HepG2 (cell line): ENCODE data around the gene TENM3. TPM values are rescaled to one million over a fixed set of nuclear protein-coding genes. Genes with fewer than 3 reads are reported as not detected.

Source experiments
- ATAC-seq: fragments of 200-7000 bp; cut with Tn5 transposase; 3 replicates; pipeline ENCODE4 v1.9.1; 2020; ENCODE audit warnings: mild to moderate bottlenecking, moderate library complexity
- BruUV-seq: library from RNA; stranded (reverse); fragments of 400-500 nt; replicated peaks from 2 replicates; lab custom pipeline; 2021; lab: Mats Ljungman, UMichigan
- CTCF ChIA-PET: fragments of 300-600 bp; formaldehyde crosslinking; extraction: SDS; loops from one replicate; lab custom pipeline; 2021; ENCODE audit warnings: low total read pairs, inconsistent platforms, low intra/inter-chr PET ratio; lab: Yijun Ruan, JAX
- POLR2A ChIA-PET: fragments of 350-600 bp; sonication (Branson Sonifier 250); formaldehyde crosslinking; loops from one replicate; lab custom pipeline; 2020; ENCODE audit warnings: antibody characterized with exemption, inconsistent platforms; lab: Yijun Ruan, JAX
- DNase-seq: peaks from one replicate; pipeline ENCODE4 v3.0.0-alpha.2; 2015; ENCODE audit warnings: low spot score
- FAIRE-seq: peaks from 3 replicates; lab custom pipeline; 2011; peaks lifted over from hg19 to GRCh38; lab: Jason Lieb, UNC
- H2AFZ ChIP-seq: one replicate; pipeline ENCODE4 v1.6.1; 2011; ENCODE audit warnings: low read length, inconsistent platforms
- H3K27ac ChIP-seq: fragments of 300-600 bp; 3 replicates; pipeline ENCODE4 v1.8.0; 2011; ENCODE audit warnings: mixed run types, mild to moderate bottlenecking, mixed read lengths, low read length, inconsistent platforms; ENCODE audit not compliant: insufficient read depth; ENCODE audit errors: extremely low read length
- H3K27me3 ChIP-seq, 2 experiments: fragments of 200-600 bp in 1 of 2; 2 replicates in 1 of 2; 3 replicates in 1 of 2; pipeline versions ENCODE4 v1.6.0 to v1.8.0; 2011; ENCODE audit warnings: low read length in 2 of 2, mild to moderate bottlenecking in 2 of 2, moderate library complexity in 2 of 2, inconsistent platforms in 1 of 2; ENCODE audit not compliant: insufficient read depth in 2 of 2, control insufficient read depth in 1 of 2
- H3K36me3 ChIP-seq, 2 experiments: fragments of 200-600 bp in 1 of 2; replicated peaks in 1 of 2; 2 replicates in 1 of 2; 3 replicates in 1 of 2; pipeline versions ENCODE4 v1.5.1 to v1.8.0; 2011; ENCODE audit warnings: low read length in 2 of 2, inconsistent platforms in 1 of 2; ENCODE audit not compliant: insufficient read depth in 2 of 2, control insufficient read depth in 1 of 2
- H3K4me1 ChIP-seq: 2 replicates; pipeline ENCODE4 v1.5.1; 2012; ENCODE audit warnings: low read length, inconsistent platforms; ENCODE audit not compliant: insufficient read depth
- H3K4me2 ChIP-seq: 2 replicates; pipeline ENCODE4 v1.6.0; 2011; ENCODE audit warnings: low read depth, low read length, inconsistent platforms
- H3K4me3 ChIP-seq, 3 experiments: fragments of 200-600 bp in 1 of 3; sonication (generic), shearing (Covaris generic) in 1 of 3; replicated peaks in 1 of 3; 2 replicates each; pipeline ENCODE4 v1.5.1; 2011 to 2016; ENCODE audit warnings: low read length in 3 of 3, inconsistent platforms in 2 of 3, low read depth in 2 of 3, mild to moderate bottlenecking in 2 of 3, control low read depth in 1 of 3, mixed read lengths in 1 of 3; ENCODE audit not compliant: insufficient read depth in 1 of 3
- H3K79me2 ChIP-seq: one replicate; pipeline ENCODE4 v1.6.1; 2011; ENCODE audit warnings: low read length, inconsistent platforms; ENCODE audit not compliant: insufficient read depth
- H3K9ac ChIP-seq: 2 replicates; pipeline ENCODE4 v1.6.0; 2011; ENCODE audit warnings: mild to moderate bottlenecking, low read depth, low read length, inconsistent platforms; ENCODE audit not compliant: insufficient read depth
- H3K9me3 ChIP-seq: 2 replicates; pipeline ENCODE4 v1.5.1; 2012; ENCODE audit warnings: mild to moderate bottlenecking, low read length
- H4K20me1 ChIP-seq: 2 replicates; pipeline ENCODE4 v1.6.0; 2011; ENCODE audit warnings: inconsistent platforms, mild to moderate bottlenecking, low read length, moderate library complexity; ENCODE audit not compliant: insufficient read depth
- BATF2 ChIP-seq: sonication (generic); formaldehyde crosslinking; IDR thresholded peaks from 2 replicates; pipeline ENCODE4 v1.8.0; 2022; ENCODE audit warnings: mild to moderate bottlenecking, missing genetic modification reagents, moderate library complexity
- DMAP1 ChIP-seq: IDR thresholded peaks from 2 replicates; pipeline ENCODE4 v1.6.1; 2016
- EP300 ChIP-seq, 3 experiments: sonication (generic) in 1 of 3; formaldehyde crosslinking in 1 of 3; IDR thresholded peaks; 2 replicates each; pipeline versions ENCODE4 v1.5.1 to v1.6.1; 2011 to 2020; ENCODE audit warnings: low read depth in 2 of 3, low read length in 2 of 3, borderline replicate concordance in 1 of 3, improper control_type of control experiment in 1 of 3, mild to moderate bottlenecking in 1 of 3, missing genetic modification reagents in 1 of 3, moderate library complexity in 1 of 3
- NR2F6 ChIP-seq, 2 experiments: IDR thresholded peaks; 2 replicates each; pipeline ENCODE4 v1.6.1; 2016; ENCODE audit warnings: antibody characterized with exemption in 1 of 2, mild to moderate bottlenecking in 1 of 2
- POLR2AphosphoS5 ChIP-seq: IDR thresholded peaks from 2 replicates; pipeline ENCODE4 v1.6.1; 2012; ENCODE audit warnings: low read depth, low read length
- SOX5 ChIP-seq: IDR thresholded peaks from 2 replicates; pipeline ENCODE4 v1.6.1; 2016; ENCODE audit warnings: borderline replicate concordance
- SRY ChIP-seq: sonication (generic); formaldehyde crosslinking; IDR thresholded peaks from 2 replicates; pipeline ENCODE4 v1.8.0; 2022; ENCODE audit warnings: mild to moderate bottlenecking, missing genetic modification reagents
- TFE3 ChIP-seq: IDR thresholded peaks from 2 replicates; pipeline ENCODE4 v1.6.1; 2016
- ZBTB34 ChIP-seq: sonication (generic); formaldehyde crosslinking; IDR thresholded peaks from 2 replicates; pipeline ENCODE4 v1.8.0; 2022; ENCODE audit warnings: mild to moderate bottlenecking, missing genetic modification reagents
- ZFY ChIP-seq: sonication (generic); formaldehyde crosslinking; IDR thresholded peaks from 2 replicates; pipeline ENCODE4 v1.4.0; 2020; ENCODE audit warnings: missing genetic modification reagents
- ZNF558 ChIP-seq: sonication (generic); formaldehyde crosslinking; IDR thresholded peaks from 2 replicates; pipeline ENCODE4 v1.9.0; 2022; ENCODE audit warnings: mild to moderate bottlenecking, missing genetic modification reagents, borderline replicate concordance
- ZNF710 ChIP-seq: sonication (generic); formaldehyde crosslinking; IDR thresholded peaks from 2 replicates; pipeline ENCODE4 v1.5.0; 2020; ENCODE audit warnings: mild to moderate bottlenecking, missing genetic modification reagents, borderline replicate concordance
- ZNF740 ChIP-seq: sonication (generic); formaldehyde crosslinking; IDR thresholded peaks from 2 replicates; pipeline ENCODE4 v1.4.0; 2020; ENCODE audit warnings: missing genetic modification reagents
- ZNF883 ChIP-seq: sonication (generic); formaldehyde crosslinking; IDR thresholded peaks from 2 replicates; pipeline ENCODE4 v1.5.1; 2020; ENCODE audit warnings: mild to moderate bottlenecking, missing genetic modification reagents; ENCODE audit errors: not compliant biosample characterization
- WGBS: methylation state at CpG from one replicate; pipeline ENCODE4 v1.1.6; 2017; ENCODE audit warnings: low lambda C conversion rate; 5-methylcytosine and 5-hydroxymethylcytosine counted together
- in situ Hi-C: cut with HindIII; loops from 2 replicates; pipeline ENCODE4 v1.10.0; 2017; ENCODE audit warnings: low pct_unique_long_range_greater_than_20kb; ENCODE audit not compliant: extremely low pct_ligation_motif_present
- intact Hi-C: fragments of 100-400 bp; cut with micrococcal nuclease; formaldehyde crosslinking; loops from one replicate; pipeline ENCODE4 v1.10.0; 2022; ENCODE audit not compliant: unreplicated experiment
- polyA plus RNA-seq, 8 experiments: library from polyadenylated mRNA; depleted of rRNA in 3 of 8; stranded (reverse) in 7 of 8; unstranded in 1 of 8; fragments of >200 nt; fragmentation: Illumina TruSeq in 4 of 8; extraction: Trizol in 4 of 8; gene quantifications; 2 replicates each; pipeline versions ENCODE4 v1.2.1 to v1.2.3, GENCODE V29; 2011 to 2016; ENCODE audit warnings: low read depth in 4 of 8, missing spikeins in 1 of 8, mixed read lengths in 1 of 8; ENCODE audit not compliant: insufficient read depth in 1 of 8
- total RNA-seq, 5 experiments: library from RNA; depleted of rRNA; stranded (reverse); fragments of >200 nt; fragmentation: Illumina TruSeq; extraction: Trizol; gene quantifications; 2 replicates each; pipeline ENCODE4 v1.2.3, GENCODE V29; 2016; ENCODE audit warnings: low read depth in 1 of 5

The TENM3 gene
- total and polyA plus RNA-seq, 2 of the 13 experiments (the other 11 are each of a cell fraction or from before 2014, with no cell fraction given): 0.04 TPM; not detected in 1

GRCh38 chr4:182426901-182427300, 183.7 kb downstream of the TENM3 start:
- ChIA-PET CTCF (no interaction called here), POLR2A (no interaction called here)
- H3K9me3 ChIP-seq: no peaks in the 10 kb centered on the region
- intact Hi-C loops (no loop called here), in situ Hi-C loops (no loop called here)
- TF ChIP-seq ZNF740 (CRISPR knock-in tag) (no peak), SOX5 (no peak), TFE3 (no peak), ZNF710 (CRISPR knock-in tag) (no peak), ZNF883 (CRISPR knock-in tag) (no peak), EP300 (IDR thresholded peaks at IDR 0.05; ENCODE audit: low read depth in 2 of 2, low read length in 2 of 2) (no peak), EP300 (CRISPR knock-in tag; IDR thresholded peaks at IDR 0.05; ENCODE audit: borderline replicate concordance) (no peak), BATF2 (CRISPR knock-in tag) (no peak), ZFY (CRISPR knock-in tag) (no peak), POLR2AphosphoS5 (no peak), NR2F6 (IDR thresholded peaks at IDR 0.05) (no peak), NR2F6 (CRISPR knock-in tag; IDR thresholded peaks at IDR 0.05) (no peak), ZNF558 (CRISPR knock-in tag) (no peak), DMAP1 (no peak), SRY (CRISPR knock-in tag) (no peak), ZBTB34 (CRISPR knock-in tag) (no peak)
- H3K4me3 ChIP-seq: no peak overlapping the region
- no peak for ATAC-seq
- H3K27ac ChIP-seq: no peak overlapping the region
- no peaks in the 10 kb centered on the region for H3K4me1 ChIP-seq
- no peak overlapping the region for H3K9ac ChIP-seq
- no peaks in the 10 kb centered on the region for H3K27me3 ChIP-seq
- no peak overlapping the region for H2AFZ ChIP-seq
- WGBS: 0% methylated on average over 1 of the region's 1 CpG
- H3K36me3 ChIP-seq: no peaks in the 10 kb centered on the region
- H3K4me2 ChIP-seq: no peak overlapping the region
- BruUV-seq: no TSS peak
- H3K79me2 ChIP-seq: no peaks in the 10 kb centered on the region
- no peak for DNase-seq
- no peaks in the 10 kb centered on the region for H4K20me1 ChIP-seq
- FAIRE-seq: no peak
